Activated T-helper 17 cell treated with anti-CD3 and anti-CD28 coated beads, Interleukin-2, amount 50 U/mL, for 72 hours (primary cell): Measurements from ENCODE around the gene PLA2G4C. TPM values are rescaled to one million over a fixed set of nuclear protein-coding genes. Genes with fewer than 3 reads are reported as not detected.

Source experiments
- ATAC-seq: fragments of 150-1000 bp; cut with Tn5 transposase; replicated peaks from 2 replicates; pipeline ENCODE4 v1.10.0; 2021; ENCODE audit warnings: mild to moderate bottlenecking, moderate library complexity
- H3K27ac Mint-ChIP-seq: one replicate; pipeline ENCODE4 v1.8.0; 2022; ENCODE audit warnings: mixed read lengths
- H3K27me3 Mint-ChIP-seq: one replicate; pipeline ENCODE4 v1.8.0; 2022; ENCODE audit warnings: mixed read lengths
- H3K36me3 Mint-ChIP-seq: one replicate; pipeline ENCODE4 v1.8.0; 2022; ENCODE audit warnings: low read depth, mild to moderate bottlenecking, mixed read lengths
- H3K4me1 Mint-ChIP-seq: one replicate; pipeline ENCODE4 v1.8.0; 2022; ENCODE audit warnings: mixed read lengths
- H3K4me3 Mint-ChIP-seq: one replicate; pipeline ENCODE4 v1.8.0; 2022; ENCODE audit warnings: mild to moderate bottlenecking, mixed read lengths
- H3K9me3 Mint-ChIP-seq: one replicate; pipeline ENCODE4 v1.8.0; 2022; ENCODE audit warnings: mixed read lengths
- total RNA-seq, 2 donors: library from RNA; stranded (reverse); gene quantifications; one replicate each; pipeline ENCODE4 v1.2.3, GENCODE V29; 2022

Gene PLA2G4C
- total RNA-seq, 2 donors from 2014 or later = 9.0 to 57.2 TPM

GRCh38 chr19:48053856-48054255 is 56.8 kb downstream of the PLA2G4C start:
- Mint-ChIP-seq H3K27ac (no peak overlapping the region), H3K36me3 (peaks cover 5% of the 10 kb centered on the region), H3K27me3 (no peaks in the 10 kb centered on the region), H3K4me3 (no peak overlapping the region), H3K9me3 (no peaks in the 10 kb centered on the region), H3K4me1 (no peaks in the 10 kb centered on the region)
- ATAC-seq = no peak

GRCh38 chr19:48053076-48053475 is 57.5 kb downstream of the PLA2G4C start:
- no peaks in the 10 kb centered on the region for H3K4me1 Mint-ChIP-seq
- no peak overlapping the region for H3K27ac Mint-ChIP-seq
- ATAC-seq = no peak
- no peaks in the 10 kb centered on the region for H3K9me3 Mint-ChIP-seq
- H3K36me3 Mint-ChIP-seq = peaks cover 5% of the 10 kb centered on the region
- no peak overlapping the region for H3K4me3 Mint-ChIP-seq
- H3K27me3 Mint-ChIP-seq = no peaks in the 10 kb centered on the region

- Mint-ChIP-seq H3K9me3 (no peaks in the 10 kb centered on the region), H3K4me3 (no peak overlapping the region), H3K36me3 (peaks cover 5% of the 10 kb centered on the region), H3K27ac (no peak overlapping the region), H3K27me3 (no peaks in the 10 kb centered on the region), H3K4me1 (no peaks in the 10 kb centered on the region)
- ATAC-seq = no peak
Measured at GRCh38 chr19:48051335-48052033, 59.1 kb downstream of the PLA2G4C start.

GRCh38 chr19:48044561-48044960 is 66.1 kb downstream of the PLA2G4C start:
- H3K27ac Mint-ChIP-seq = no peak overlapping the region
- H3K4me3 Mint-ChIP-seq = no peak overlapping the region
- H3K36me3 Mint-ChIP-seq = no peaks in the 10 kb centered on the region
- H3K27me3 Mint-ChIP-seq = peaks cover 41% of the 10 kb centered on the region
- no peak for ATAC-seq
- no peaks in the 10 kb centered on the region for H3K4me1 Mint-ChIP-seq
- no peaks in the 10 kb centered on the region for H3K9me3 Mint-ChIP-seq

- H3K4me3 Mint-ChIP-seq = no peak within 1 kb of the TSS
- H3K36me3 Mint-ChIP-seq = no peaks in the 10 kb centered on the region
- H3K9me3 Mint-ChIP-seq = no peaks in the 10 kb centered on the region
- H3K4me1 Mint-ChIP-seq = no peaks in the 10 kb centered on the region
- ATAC-seq = no peak
- H3K27ac Mint-ChIP-seq = no peak within 1 kb of the TSS
- peaks cover 47% of the 10 kb centered on the region for H3K27me3 Mint-ChIP-seq
Measured at GRCh38 chr19:48043675-48044258, 66.8 kb downstream of the PLA2G4C start, which contains the start of gene CABP5. Gene CABP5, minus strand, starts transcription at chr19:48044079. Its CDS starts 157 bp downstream, at chr19:48043922.

GRCh38 chr19:48041877-48042580 is 68.6 kb downstream of the PLA2G4C start:
- no peaks in the 10 kb centered on the region for H3K4me1 Mint-ChIP-seq
- H3K27me3 Mint-ChIP-seq = peaks cover 49% of the 10 kb centered on the region
- no peak overlapping the region for H3K27ac Mint-ChIP-seq
- H3K4me3 Mint-ChIP-seq = no peak overlapping the region
- no peaks in the 10 kb centered on the region for H3K9me3 Mint-ChIP-seq
- H3K36me3 Mint-ChIP-seq = no peaks in the 10 kb centered on the region
- no peak for ATAC-seq

- no peak for ATAC-seq
- peaks cover 38% of the 10 kb centered on the region for H3K27me3 Mint-ChIP-seq
- H3K4me3 Mint-ChIP-seq = no peak overlapping the region
- no peaks in the 10 kb centered on the region for H3K9me3 Mint-ChIP-seq
- H3K27ac Mint-ChIP-seq = no peak overlapping the region
- H3K4me1 Mint-ChIP-seq = no peaks in the 10 kb centered on the region
- H3K36me3 Mint-ChIP-seq = no peaks in the 10 kb centered on the region
Measured at GRCh38 chr19:48036765-48037164, 73.9 kb downstream of the PLA2G4C start.

GRCh38 chr19:48033604-48034003 is 77.0 kb downstream of the PLA2G4C start:
- Mint-ChIP-seq H3K27ac (no peak overlapping the region), H3K4me3 (no peak overlapping the region), H3K9me3 (no peaks in the 10 kb centered on the region), H3K27me3 (peaks cover 23% of the 10 kb centered on the region), H3K4me1 (no peaks in the 10 kb centered on the region), H3K36me3 (no peaks in the 10 kb centered on the region)
- no peak for ATAC-seq

- no peak overlapping the region for H3K27ac Mint-ChIP-seq
- no peaks in the 10 kb centered on the region for H3K36me3 Mint-ChIP-seq
- H3K4me3 Mint-ChIP-seq = no peak overlapping the region
- ATAC-seq = no peak
- no peaks in the 10 kb centered on the region for H3K9me3 Mint-ChIP-seq
- no peaks in the 10 kb centered on the region for H3K4me1 Mint-ChIP-seq
- peaks cover 34% of the 10 kb centered on the region for H3K27me3 Mint-ChIP-seq
Measured at GRCh38 chr19:48030073-48030472, 80.5 kb downstream of the PLA2G4C start.

- no peak overlapping the region for H3K27ac Mint-ChIP-seq
- no peaks in the 10 kb centered on the region for H3K36me3 Mint-ChIP-seq
- H3K27me3 Mint-ChIP-seq = peaks cover 39% of the 10 kb centered on the region
- H3K4me3 Mint-ChIP-seq = no peak overlapping the region
- no peak for ATAC-seq
- no peaks in the 10 kb centered on the region for H3K9me3 Mint-ChIP-seq
- no peaks in the 10 kb centered on the region for H3K4me1 Mint-ChIP-seq
Measured at GRCh38 chr19:48029431-48029830, 81.2 kb downstream of the PLA2G4C start.

- Mint-ChIP-seq H3K4me3 (no peak overlapping the region), H3K27ac (no peak overlapping the region), H3K36me3 (no peaks in the 10 kb centered on the region), H3K27me3 (peaks cover 43% of the 10 kb centered on the region), H3K9me3 (no peaks in the 10 kb centered on the region), H3K4me1 (no peaks in the 10 kb centered on the region)
- ATAC-seq = no peak
Measured at GRCh38 chr19:48025480-48025879, 85.1 kb downstream of the PLA2G4C start.

- Mint-ChIP-seq H3K27ac (no peak overlapping the region), H3K9me3 (no peaks in the 10 kb centered on the region), H3K4me1 (no peaks in the 10 kb centered on the region), H3K27me3 (peaks cover 40% of the 10 kb centered on the region), H3K4me3 (no peak overlapping the region), H3K36me3 (no peaks in the 10 kb centered on the region)
- ATAC-seq = no peak
Measured at GRCh38 chr19:48023518-48023917, 87.1 kb downstream of the PLA2G4C start.

- Mint-ChIP-seq H3K36me3 (no peaks in the 10 kb centered on the region), H3K9me3 (no peaks in the 10 kb centered on the region), H3K4me3 (no peak overlapping the region), H3K27ac (no peak overlapping the region), H3K4me1 (no peaks in the 10 kb centered on the region), H3K27me3 (peaks cover 38% of the 10 kb centered on the region)
- ATAC-seq = no peak
Measured at GRCh38 chr19:48023011-48023410, 87.6 kb downstream of the PLA2G4C start.

- Mint-ChIP-seq H3K36me3 (no peaks in the 10 kb centered on the region), H3K27ac (no peak overlapping the region), H3K9me3 (no peaks in the 10 kb centered on the region), H3K27me3 (peaks cover 34% of the 10 kb centered on the region), H3K4me1 (no peaks in the 10 kb centered on the region), H3K4me3 (no peak overlapping the region)
- no peak for ATAC-seq
Measured at GRCh38 chr19:48020686-48021085, 89.9 kb downstream of the PLA2G4C start.
